Ammon's horn (tissue), 1 donor: ENCODE measurements around the gene BSND.
A peak's percentile ranks its signal among the peaks of the same experiment; 100 is the strongest.

Source experiments
- DNase-seq: peaks from one replicate; pipeline ENCODE4 v3.0.0-alpha.2; 2016; ENCODE audit warnings: low spot score

The BSND gene

GRCh38 chr1:55048453-55049270, 49.9 kb downstream of the BSND start:
- DNase-seq: no peak

DNA sequence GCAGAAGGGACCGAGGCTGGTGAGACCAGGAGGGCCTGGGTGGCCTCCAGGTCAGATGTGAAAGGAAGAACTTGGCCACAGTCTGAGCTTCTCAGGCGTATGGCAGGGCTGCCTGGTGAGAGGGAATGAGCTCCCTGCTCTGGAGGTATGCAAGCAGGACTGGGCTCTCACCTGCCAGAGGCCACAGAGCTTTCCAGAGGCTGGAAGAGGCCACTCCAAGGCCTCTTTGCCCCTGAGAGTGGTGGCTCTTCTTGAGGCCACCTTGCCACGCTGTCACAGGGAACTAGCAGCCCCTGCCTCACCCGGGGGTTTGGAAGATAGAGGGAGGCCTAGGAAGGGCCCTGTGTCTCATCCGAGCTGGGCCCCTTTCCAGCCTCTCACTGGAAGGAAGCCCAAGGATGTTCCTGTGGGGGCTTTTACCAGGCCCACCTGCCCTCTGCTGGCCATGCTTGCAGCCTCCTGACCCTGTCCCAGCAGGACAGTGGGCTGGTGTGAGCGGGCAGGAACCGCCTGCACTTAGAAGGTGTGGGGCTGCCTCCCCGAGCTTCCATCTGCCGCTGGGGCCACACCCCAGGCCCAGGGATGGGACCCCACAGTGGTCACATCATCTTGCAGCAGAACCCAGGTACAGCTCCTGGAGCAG, 50.7 kb downstream of the BSND start:
- no peak for DNase-seq

GRCh38 chr1:55049914-55050278, 51.2 kb downstream of the BSND start:
- no peak for DNase-seq

- peak; percentile 58 for DNase-seq
These were observed 51.5 kb downstream of the BSND start for GRCh38 chr1:55050283-55050682.

- DNase-seq: no peak
These were observed 52.4 kb downstream of the BSND start for GRCh38 chr1:55051169-55051568.

DNA sequence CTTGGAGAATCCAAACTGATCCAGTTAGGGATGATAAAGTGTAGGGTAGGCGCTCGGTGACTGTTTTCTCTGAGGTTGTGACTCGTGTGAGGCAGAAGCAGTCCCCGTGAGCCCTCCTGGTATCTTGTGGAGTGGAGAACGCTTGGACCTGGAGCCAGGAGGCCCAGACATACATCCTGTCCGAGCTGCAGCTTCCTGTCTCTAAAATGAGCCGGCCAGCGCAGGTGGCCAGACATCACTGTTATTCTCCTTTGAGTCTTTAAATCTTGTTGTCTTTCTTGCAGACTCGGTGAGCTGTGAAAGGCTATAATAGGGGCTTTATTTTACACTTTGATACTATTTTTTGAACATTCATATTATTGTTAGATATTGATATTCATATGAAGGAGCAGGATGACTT, 52.9 kb downstream of the BSND start:
- no peak for DNase-seq

- no peak for DNase-seq
These were observed 53.7 kb downstream of the BSND start for GRCh38 chr1:55052221-55053142.

DNA sequence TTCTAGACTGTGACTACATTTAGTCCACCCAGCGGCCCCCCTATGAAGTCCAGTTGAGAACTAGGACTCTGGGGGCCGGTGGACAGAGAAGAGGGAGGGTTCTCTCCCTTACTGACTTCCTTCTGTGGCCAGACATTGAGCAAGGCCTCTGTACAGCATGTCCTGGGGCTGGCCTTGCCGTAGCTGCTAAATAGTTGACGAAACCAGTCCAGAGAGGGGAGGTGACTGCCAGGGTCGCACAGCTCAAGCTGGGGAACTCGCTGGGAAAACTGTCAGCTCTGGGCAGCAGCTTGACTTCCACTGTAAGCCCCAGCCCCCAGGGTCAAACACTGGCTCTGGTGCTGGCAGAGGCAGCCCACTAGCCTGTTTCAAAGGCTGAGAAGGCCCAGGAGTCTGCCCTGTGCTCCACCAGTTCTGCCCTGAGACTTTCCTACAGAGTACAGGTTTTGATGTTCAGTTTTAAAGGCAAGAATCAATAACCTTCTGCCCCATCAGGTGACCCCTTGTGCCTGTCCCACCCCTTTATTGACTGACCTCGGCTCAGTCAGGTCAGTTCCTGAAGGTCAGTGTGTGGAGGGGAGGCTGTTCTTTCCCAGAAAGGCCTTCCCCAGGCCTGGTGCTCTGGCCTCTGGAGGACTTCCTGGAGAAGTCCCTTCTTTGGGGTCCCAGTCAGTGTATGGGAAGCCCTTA, 54.7 kb downstream of the BSND start:
- DNase-seq: peak; percentile 35

GRCh38 chr1:55054396-55054795, 55.7 kb downstream of the BSND start:
- no peak for DNase-seq

DNA sequence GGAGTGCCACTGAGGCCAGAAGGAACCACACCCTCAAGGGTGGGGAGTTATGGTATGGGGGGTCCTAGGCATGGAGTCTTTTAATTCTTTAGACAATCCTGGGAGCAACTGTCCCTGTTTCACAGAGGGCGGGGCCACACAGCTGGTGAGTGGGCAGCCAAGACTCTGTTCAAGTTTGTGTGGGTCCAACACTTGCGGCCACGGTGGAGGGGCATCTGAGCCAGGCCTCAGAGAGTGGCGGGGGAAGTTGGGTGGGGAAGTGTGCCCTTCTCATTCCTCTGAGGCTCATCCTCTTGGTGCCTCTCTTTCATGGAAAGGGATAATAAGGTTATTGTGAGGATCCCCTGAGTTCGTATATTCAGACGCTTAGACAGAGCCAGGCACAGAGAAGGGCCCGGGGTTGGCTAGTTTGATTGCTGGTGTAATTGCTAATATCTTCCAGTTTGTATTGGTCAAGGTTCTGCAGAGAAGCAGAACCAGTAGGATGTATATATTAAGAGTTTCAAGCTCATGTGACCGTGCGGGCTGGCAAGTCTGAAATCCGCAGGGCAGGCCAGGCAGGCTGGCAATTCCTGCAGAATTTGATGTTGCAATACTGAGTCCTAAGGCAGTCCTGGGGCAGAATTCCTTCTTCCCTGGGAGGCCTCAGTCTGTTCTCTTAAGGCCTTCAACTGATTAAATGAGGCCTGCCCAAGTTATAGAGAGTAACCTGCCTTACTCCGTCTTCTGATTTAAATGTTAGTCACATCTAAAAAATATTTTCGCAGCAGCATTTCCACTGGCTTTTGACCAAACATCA, 56.5 kb downstream of the BSND start:
- DNase-seq: no peak

GRCh38 chr1:55055951-55056631, 57.4 kb downstream of the BSND start:
- DNase-seq: no peak

DNA sequence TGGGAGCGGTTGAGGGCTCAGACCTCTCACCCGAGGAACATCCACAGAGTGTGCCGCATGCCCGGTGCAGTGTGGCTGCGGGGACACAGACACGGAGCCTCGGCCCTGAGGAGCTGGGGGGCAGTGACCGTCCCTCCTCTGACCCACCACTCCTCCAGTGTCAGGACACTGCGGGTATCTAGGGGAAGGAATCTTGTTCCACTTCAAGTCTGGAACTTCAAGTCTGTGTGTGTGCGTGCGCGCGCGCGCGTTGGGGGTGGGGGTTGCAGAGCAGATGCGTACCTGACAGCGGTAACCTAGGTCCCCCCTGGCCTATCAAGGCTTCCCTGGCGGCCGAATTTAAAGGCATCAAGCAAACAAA, 57.9 kb downstream of the BSND start:
- no peak for DNase-seq

DNA sequence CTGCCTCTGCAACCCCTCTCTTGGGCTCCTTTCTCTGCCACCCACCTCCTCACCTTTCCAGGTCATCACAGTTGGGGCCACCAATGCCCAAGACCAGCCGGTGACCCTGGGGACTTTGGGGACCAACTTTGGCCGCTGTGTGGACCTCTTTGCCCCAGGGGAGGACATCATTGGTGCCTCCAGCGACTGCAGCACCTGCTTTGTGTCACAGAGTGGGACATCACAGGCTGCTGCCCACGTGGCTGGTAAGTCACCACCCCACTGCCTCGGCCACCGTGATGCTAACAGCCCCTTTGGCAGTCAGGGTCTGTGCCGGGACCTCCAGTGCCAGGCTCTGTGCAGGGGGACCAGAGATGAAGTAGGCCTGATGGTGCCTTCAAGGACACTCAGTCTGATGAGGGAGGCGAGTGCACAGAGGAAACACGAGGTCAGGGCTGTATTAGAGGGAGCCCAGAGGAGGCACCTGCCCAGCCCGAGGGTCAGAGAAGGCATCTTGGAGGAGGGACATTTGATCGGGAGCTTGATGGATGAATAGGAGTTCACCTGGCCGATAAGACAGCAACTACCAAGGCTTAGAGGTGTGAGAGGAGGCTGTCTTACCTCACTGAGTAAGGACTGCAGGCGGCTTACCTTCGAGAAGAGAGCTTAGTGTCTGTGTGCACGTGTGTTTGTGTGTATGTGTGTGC, 58.7 kb downstream of the BSND start:
- DNase-seq: no peak

- no peak for DNase-seq
These were observed 59.2 kb downstream of the BSND start for GRCh38 chr1:55057956-55058298.

GRCh38 chr1:55059302-55060132, 60.8 kb downstream of the BSND start:
- DNase-seq: no peak

GRCh38 chr1:55060133-55060999, 61.6 kb downstream of the BSND start:
- no peak for DNase-seq

DNA sequence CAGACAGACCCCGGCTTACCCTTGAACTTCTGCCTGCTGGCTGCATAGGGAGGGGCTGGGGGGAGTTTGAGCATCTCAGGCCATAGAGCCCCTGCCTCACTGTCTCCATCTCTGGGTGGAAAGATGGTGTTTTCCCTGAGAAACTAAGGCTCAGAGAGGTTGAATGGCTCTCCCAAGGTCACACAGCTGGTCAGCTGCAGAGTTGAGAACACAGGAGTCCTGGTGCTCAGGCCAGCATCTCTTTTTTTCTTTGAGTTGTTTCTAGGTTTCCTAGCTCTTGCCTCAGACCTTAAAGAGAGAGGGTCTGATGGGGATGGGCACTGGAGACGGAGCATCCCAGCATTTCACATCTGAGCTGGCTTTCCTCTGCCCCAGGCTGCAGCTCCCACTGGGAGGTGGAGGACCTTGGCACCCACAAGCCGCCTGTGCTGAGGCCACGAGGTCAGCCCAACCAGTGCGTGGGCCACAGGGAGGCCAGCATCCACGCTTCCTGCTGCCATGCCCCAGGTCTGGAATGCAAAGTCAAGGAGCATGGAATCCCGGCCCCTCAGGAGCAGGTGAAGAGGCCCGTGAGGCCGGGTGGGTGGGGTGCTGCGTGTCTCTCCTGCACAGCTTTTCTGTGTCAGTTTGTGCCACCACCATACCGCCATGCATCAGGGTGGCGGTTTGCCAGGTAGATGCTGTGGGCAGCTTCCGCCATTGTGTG, 62.4 kb downstream of the BSND start:
- no peak for DNase-seq
